ENCODE data around the gene PPM1H. TPM values are rescaled to one million over a fixed set of nuclear protein-coding genes. Genes with fewer than 3 reads are reported as not detected.

The PPM1H gene
- total RNA-seq, 4 donors from 2014 or later, result 0.09 to 7.6 (median 0.76) TPM; not detected in 1

DNA sequence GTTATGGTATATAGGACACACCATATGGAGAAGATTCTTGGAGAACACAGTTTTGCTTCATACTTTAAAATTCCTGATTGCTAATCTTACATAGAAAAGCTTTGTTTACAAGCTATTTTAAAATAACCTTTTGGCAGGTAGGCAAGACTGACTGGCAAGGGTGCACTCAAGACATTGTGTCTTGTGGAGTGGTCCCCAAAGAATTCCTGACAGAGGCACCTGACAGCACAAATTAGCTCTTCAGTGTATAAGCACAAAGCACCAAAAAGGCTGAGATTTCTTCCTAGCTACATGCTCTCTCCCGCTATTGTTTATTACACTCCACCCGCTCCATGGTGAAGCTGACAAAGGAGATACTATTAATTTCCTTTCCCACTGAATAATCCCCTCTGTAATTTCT, 329.0 kb downstream of the PPM1H start:
- H3K4me3 ChIP-seq, result no peak overlapping the region
- intact Hi-C loops (cut with DNase I), result loop anchor here (5.0 kb wide), 1 partner anchor 186 kb away; no protein-coding TSS in a partner anchor
- TF ChIP-seq CTCF (IDR thresholded peaks at IDR 0.05) (no peak), POLR2A (IDR thresholded peaks at IDR 0.05) (no peak)
- DNase-seq, result no peak
- no peaks in the 10 kb centered on the region for H3K27me3 ChIP-seq
- no peaks in the 10 kb centered on the region for H3K9me3 ChIP-seq
- peaks cover 0 to 41% (median 12%) of the 10 kb centered on the region in 3 donors for H3K4me1 ChIP-seq
- WGBS, 2 donors, result 90 to 94% methylated on average over 2 of the region's 2 CpGs
- no peaks in the 10 kb centered on the region for H3K36me3 ChIP-seq
- no peak overlapping the region for H3K27ac ChIP-seq

DNA sequence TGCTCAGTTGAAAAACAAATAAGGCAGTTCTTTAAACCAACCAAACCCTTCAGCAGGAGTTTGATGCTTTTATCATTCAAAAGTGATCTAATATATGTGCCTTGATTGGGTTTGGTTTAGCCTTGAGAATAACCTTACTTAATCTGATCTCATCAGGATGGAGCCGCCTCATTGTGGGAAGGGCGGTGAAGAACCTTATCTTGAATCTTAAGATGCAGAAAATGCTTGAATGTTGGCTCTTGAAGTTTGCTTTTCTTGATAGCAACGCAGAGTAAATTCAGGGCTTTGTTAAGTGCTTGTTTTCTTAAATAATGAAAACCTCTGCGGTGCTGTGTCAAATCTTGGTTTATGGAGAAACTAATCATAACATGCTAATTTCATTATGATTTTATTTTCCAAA, 330.1 kb downstream of the PPM1H start:
- Histone ChIP-seq H3K4me1 (peaks cover 0 to 34% (median 12%) of the 10 kb centered on the region in 3 donors), H3K36me3 (no peaks in the 10 kb centered on the region), H3K27ac (peak overlapping the region in 2 of 4 donors; percentile 98 to 100), H3K4me3 (peak overlapping the region in 3 of 4 donors; percentile 80 to 94 (median 91)), H3K9me3 (no peaks in the 10 kb centered on the region), H3K27me3 (no peaks in the 10 kb centered on the region)
- DNase-seq, result no peak
- no peak for TF ChIP-seq POLR2A (IDR thresholded peaks at IDR 0.05)
- no peak for TF ChIP-seq CTCF (IDR thresholded peaks at IDR 0.05)
- intact Hi-C loops (cut with DNase I), result loop anchor here (5.0 kb wide), 1 partner anchor 187 kb away; no protein-coding TSS in a partner anchor
- 42 to 54% methylated on average over 4 of the region's 4 CpGs for WGBS, 2 donors

GRCh38 chr12:62604373-62604772, 330.6 kb downstream of the PPM1H start:
- intact Hi-C loops (cut with DNase I), result no loop called here
- no peak for DNase-seq
- no peaks in the 10 kb centered on the region for H3K9me3 ChIP-seq
- H3K4me1 ChIP-seq, result peaks cover 0 to 34% (median 12%) of the 10 kb centered on the region in 3 donors
- WGBS, 2 donors, result 37 to 38% methylated on average over 1 of the region's 1 CpG
- H3K4me3 ChIP-seq, result peak overlapping the region; percentile 67 to 94 (median 86)
- no peaks in the 10 kb centered on the region for H3K27me3 ChIP-seq
- H3K36me3 ChIP-seq, result no peaks in the 10 kb centered on the region
- H3K27ac ChIP-seq, result peak overlapping the region in 3 of 4 donors; percentile 98 to 100 (median 99)
- TF ChIP-seq CTCF (IDR thresholded peaks at IDR 0.05) (no peak), POLR2A (IDR thresholded peaks at IDR 0.05) (no peak)

GRCh38 chr12:62603811-62604098, 331.2 kb downstream of the PPM1H start:
- no peaks in the 10 kb centered on the region for H3K36me3 ChIP-seq
- DNase-seq, result no peak
- intact Hi-C loops (cut with DNase I), result no loop called here
- peaks cover 0 to 34% (median 12%) of the 10 kb centered on the region in 3 donors for H3K4me1 ChIP-seq
- peak overlapping the region; percentile 67 to 94 (median 86) for H3K4me3 ChIP-seq
- peak overlapping the region; percentile 98 to 100 (median 98) for H3K27ac ChIP-seq
- 2% methylated on average over 4 to 11 of the region's 14 CpGs for WGBS, 2 donors
- H3K27me3 ChIP-seq, result no peaks in the 10 kb centered on the region
- TF ChIP-seq CTCF (IDR thresholded peaks at IDR 0.05) (no peak), POLR2A (IDR thresholded peaks at IDR 0.05) (no peak)
- no peaks in the 10 kb centered on the region for H3K9me3 ChIP-seq

DNA sequence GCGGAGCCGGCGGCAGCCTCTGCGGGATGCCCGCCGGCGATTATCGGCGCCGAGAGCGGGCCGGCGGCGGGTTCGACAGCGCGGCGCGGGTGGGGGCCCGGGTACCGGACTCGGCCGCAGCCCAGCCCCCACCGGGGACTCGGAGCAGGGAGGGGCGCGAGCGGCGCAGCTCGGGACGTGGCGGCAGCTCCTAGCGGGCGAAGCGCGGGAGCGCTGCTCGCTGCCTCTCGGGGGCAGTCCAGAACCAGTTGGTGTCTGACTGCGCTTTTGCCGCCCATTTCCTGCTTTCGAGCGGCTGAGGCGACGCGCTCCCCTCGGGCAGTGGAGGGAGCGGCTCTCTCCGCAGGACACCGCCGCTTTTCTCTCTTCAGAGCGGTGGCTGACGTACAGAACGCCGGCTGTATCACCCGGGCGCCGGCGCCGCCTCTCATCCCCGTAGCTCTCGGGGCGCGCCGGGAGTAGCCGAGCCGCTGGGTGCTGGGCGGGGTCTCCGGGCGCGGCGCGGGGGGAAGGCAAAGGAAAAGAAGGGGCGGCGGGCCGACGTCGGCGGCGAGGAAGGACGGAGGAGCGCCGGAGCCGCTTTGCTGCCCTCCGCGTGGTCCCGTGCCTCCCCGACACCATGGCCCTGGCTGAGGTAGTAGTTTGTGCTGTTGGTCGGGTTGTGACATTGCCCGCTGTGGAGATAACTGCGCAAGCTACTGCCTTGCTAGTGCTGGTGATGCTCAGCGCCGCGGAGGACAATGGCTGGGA, 331.7 kb downstream of the PPM1H start:
- intact Hi-C loops (cut with DNase I), result no loop called here
- no peaks in the 10 kb centered on the region for H3K27me3 ChIP-seq
- H3K36me3 ChIP-seq, result no peaks in the 10 kb centered on the region
- H3K4me1 ChIP-seq, result peaks cover 0 to 34% (median 12%) of the 10 kb centered on the region in 3 donors
- TF ChIP-seq CTCF (IDR thresholded peaks at IDR 0.05) (peak; percentile 38 to 77 (median 57)), POLR2A (IDR thresholded peaks at IDR 0.05) (peak in 3 of 4 donors; percentile 8 to 77 (median 68))
- peak; percentile 40 for DNase-seq
- peak overlapping the region; percentile 67 to 94 (median 86) for H3K4me3 ChIP-seq
- peak overlapping the region; percentile 98 to 100 (median 98) for H3K27ac ChIP-seq
- WGBS, 2 donors, result 0% methylated on average over 5 of the region's 94 CpGs; no CpG with 5 or more reads in 1 of the 2 donors
- no peaks in the 10 kb centered on the region for H3K9me3 ChIP-seq
